GM21390 (cell line): Measurements from ENCODE around the gene ASNSD1.
A peak's percentile ranks its signal among the peaks of the same experiment; 100 is the strongest.

Experiments
- ATAC-seq: cut with Tn5 transposase; IDR thresholded peaks from one replicate; pipeline ENCODE4 v1.9.1; 2021; ENCODE audit not compliant: unreplicated experiment

The ASNSD1 gene

GRCh38 chr2:189661148-189661956 is at the start of gene ASNSD1:
Gene ASNSD1 (plus strand): TSS chr2:189661459. CDS start chr2:189666133, 4,674 bp downstream.
- ATAC-seq: peak; percentile 91

DNA sequence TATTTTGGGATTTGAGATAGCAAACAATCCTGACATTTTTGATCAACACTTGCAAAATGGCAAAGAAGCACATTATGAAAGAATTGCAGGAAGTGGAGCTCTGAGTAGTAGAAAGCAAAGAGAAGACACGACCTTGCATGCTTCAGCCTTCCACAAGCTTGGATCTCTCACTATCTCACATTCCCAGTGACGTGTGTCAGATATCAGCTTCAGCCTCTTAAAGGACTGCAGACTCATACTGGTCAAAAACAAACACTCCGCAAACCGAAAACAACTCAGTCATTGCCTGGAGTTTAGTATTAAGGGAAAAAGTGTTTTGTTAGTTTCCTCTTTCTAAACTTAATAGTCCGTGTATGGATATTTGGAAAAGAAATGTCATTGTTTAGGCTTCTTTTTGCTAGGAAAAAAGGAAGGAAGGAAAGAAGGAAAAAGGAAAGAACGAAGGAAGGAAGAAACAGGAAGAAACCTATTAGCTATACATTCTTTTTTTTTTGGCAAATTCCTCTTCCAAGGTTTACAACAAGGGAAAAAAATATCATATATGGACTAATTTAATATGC is 48.1 kb upstream of the ASNSD1 start:
- ATAC-seq: no peak

DNA sequence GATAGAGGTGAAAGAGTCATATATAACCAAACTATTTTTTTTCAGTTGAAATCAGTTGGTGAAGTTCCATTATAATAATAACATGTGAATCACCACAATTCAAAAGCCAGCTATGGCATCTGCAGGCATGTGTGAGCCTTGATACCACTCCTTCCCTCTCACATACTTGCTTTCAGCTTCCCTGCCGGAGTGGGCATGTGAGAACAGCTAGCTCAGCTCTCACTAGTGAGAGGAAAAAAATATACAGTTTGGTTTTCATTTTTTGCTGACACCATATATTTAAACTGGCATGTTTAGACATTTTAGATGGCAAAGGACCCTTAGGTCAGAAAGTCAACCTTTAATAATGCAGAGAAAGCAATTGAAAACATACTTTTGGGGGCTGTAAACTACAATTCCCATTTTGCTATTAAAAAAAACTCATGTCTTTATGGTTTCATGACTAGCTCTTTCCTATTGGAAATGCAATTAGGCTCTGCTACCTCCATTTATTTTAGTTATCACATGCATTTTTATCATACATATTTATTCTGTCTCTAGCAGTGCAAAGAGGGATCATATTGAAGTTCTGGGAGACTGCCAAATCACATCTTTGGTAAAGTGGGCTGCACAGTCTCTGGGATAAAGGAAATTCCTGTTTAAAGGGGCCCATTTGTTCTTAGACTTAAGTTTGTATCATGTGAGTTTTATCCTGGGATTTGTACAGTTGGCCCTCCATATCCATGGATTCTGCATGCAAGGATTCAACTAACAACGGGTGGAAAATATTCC is 47.4 kb upstream of the ASNSD1 start:
- no peak for ATAC-seq

- ATAC-seq: no peak
Observed at GRCh38 chr2:189614585-189614984, 46.7 kb upstream of the ASNSD1 start.

DNA sequence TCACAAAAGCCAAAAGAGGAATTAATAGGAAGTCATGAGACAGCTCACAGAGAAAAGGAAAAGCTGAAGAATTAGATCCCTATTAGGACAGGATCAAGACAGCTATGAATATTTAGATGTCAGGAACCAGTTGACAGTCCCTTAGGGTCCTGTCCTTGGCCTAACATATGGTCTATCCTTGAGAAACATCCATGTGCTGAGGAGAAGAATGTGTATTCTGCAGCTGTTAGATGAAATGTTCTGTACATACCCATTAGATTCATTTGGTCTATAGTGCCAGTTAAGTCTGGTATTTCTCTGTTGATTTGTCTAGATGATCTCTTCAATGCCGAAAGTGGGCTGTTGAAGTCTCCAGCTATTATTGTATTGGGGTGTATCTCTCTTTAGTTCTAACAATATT is 43.1 kb upstream of the ASNSD1 start:
- no peak for ATAC-seq

DNA sequence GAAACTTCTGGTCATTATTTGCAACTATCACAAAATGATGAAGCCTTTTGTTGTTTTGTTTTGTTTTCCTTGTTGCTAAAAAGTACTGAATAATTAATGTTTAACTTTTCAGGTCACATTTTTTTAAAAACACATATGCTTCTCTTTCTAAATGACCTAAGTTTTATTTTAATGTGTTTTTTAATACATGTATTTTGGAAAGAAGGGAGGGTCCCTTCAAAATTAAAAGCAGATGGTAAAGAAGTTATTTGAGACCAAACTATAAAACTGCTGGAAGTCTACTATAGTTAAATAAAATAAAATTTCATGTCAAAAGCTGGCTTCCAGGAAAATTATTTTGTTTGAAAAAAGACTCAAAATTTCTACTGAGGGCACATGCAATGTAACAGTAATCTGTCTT is 39.5 kb upstream of the ASNSD1 start:
- no peak for ATAC-seq

DNA sequence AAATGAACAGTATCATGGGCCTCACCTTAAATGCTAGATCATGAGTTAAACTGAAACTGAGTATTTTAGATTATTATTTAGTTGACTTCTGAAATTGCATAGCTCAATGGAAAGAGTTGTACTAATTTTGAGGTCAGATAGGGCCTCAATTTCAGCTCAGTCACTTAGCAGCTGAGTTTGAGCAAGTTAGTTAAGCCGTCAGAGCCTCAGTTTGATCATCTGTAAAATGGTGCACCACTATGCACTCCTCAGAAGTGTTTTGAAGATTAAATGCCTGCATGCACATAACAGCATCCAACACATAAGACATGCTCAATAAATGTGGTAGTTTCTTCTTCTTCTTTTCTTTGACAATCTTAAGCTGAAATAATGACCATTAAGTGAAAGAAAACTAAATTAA is 38.2 kb upstream of the ASNSD1 start:
- no peak for ATAC-seq

DNA sequence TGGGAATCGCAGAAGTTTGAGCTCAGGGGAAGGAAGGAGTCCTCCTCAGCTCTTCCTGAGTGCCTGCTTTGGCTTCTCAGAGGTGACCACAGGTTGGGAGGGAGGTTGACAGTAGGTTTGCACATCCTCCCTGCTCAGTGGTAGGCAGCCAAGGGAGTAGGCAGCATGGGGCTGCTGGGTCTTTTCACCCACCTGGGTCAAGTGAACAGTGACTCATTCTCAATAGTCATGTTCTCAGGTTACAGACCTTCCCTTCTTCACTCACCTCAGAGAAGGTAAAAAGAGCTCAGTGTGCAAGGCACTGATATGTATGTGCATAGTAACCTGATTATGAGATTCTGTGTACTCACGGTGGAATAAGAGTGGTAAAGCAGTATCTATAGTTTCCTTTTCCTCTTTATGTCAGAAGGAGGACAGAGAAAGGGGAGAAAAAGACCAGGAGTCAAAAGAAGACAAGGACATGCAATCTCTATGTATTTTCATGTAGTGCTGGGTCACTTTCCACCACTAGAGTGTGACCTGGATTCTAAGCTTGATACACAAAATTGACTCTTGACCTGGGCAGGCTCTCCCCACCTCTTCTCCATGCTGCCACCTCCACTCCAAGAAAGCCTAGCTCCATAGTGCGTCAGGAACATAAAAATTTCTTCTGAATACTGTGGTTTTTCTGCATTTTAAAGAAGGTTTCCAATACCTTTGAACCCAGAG is 36.5 kb upstream of the ASNSD1 start:
- no peak for ATAC-seq

- ATAC-seq: no peak
Observed at GRCh38 chr2:189625636-189626035, 35.6 kb upstream of the ASNSD1 start.

GRCh38 chr2:189627789-189628188 is 33.5 kb upstream of the ASNSD1 start:
- no peak for ATAC-seq

GRCh38 chr2:189628817-189629530 is 32.3 kb upstream of the ASNSD1 start:
- no peak for ATAC-seq

GRCh38 chr2:189629531-189630453 is 31.5 kb upstream of the ASNSD1 start:
- ATAC-seq: no peak

DNA sequence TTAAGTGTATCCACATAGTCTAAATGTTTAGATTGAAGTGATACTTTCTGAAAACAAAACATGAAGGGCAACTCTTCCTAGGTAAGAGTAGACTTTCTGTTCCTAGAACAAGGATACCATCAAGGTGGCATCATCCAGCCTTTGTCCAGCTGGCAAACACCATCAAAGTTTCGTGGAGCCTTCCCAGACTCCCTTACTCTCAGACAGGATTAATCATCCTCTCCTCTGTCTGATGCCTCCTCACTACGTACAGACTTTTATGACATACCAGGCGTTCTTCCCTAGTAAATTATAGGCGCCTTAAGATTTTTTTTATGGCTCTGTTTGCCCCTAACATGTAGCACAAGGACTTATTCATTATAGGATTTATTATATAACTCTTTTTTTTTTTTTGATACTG is 29.4 kb upstream of the ASNSD1 start:
- no peak for ATAC-seq

- ATAC-seq: no peak
Observed at GRCh38 chr2:189633392-189633811, 27.9 kb upstream of the ASNSD1 start.

- no peak for ATAC-seq
Observed at GRCh38 chr2:189635353-189635752, 25.9 kb upstream of the ASNSD1 start.

DNA sequence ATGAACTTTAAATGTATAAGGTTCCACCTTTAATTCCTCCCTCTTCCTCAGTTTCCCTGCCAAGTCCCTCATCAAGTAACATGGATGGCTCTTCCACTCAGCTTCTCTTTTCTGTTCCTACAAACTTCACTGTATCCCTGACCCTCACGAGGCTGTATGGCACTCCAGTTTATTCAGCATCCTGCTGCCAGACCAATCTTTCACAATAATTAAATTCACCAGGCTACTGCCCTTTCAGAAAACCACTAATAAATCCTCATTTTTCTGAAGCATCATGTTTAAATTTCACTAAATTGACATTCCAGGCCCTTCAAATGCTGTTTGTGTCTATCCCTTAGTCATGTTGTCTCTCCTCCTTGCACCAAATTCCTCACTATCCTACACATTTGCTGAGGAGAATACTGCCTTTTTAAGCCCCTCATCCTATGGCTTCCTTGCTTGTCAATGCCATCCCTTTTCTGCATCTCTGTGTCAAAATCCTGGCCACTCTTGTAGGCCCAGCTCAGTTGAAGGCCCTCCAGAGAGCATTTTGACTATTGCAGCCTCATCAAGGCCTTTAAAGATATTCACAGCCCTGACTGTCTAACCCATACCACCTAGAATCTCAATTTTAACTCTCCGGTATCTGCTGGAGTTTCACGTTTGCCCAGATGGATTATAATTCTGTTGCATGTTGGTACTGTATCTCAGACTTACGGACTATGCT is 22.8 kb upstream of the ASNSD1 start:
- no peak for ATAC-seq

- ATAC-seq: no peak
Observed at GRCh38 chr2:189639007-189639609, 22.2 kb upstream of the ASNSD1 start.

DNA sequence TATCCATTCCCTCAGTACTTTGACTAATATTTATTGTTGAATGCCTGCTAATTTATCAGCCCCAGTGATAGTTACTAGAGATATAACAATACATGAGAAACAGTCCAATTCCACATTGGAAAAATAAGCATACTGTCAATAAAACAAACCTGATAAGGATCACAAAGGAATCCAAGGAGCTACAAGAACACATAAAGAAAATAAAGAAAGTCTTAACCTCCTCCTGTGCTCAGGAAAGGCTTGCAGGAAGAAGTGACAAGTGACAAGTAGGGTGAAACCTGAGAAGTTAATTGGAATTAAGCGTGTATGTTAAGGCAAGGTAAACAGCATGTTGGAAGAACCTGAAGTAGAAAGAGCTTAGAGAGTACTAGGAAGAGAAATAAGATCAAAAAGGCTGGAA is 20.3 kb upstream of the ASNSD1 start:
- ATAC-seq: no peak

GRCh38 chr2:189641590-189641989 is 19.7 kb upstream of the ASNSD1 start:
- no peak for ATAC-seq
